ENCODE results near the gene IRF4. TPM values are rescaled to one million over a fixed set of nuclear protein-coding genes. Genes with fewer than 3 reads are reported as not detected.

The IRF4 gene
- total RNA-seq, 1 experiment from 2014 or later: not detected

DNA sequence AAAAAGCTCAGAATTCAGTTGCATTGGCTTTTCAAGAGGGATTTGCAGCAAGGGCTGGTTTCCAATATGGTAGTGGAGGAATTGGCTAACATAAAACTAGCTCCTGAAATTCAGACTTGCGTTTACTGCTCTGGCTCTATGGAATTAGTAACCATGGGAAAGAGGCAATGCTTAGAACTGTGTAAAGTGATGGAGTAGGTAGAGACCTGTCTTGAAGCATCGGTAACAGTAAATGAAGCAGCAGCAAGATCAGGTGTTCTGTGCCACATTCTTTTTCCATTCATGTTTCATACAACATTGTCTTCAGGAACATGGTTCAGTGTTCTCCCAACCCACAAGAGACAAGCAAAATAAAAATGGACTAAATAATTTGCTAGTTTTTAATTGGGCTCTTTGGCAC, 6.5 kb downstream of the IRF4 start:
- no peak for DNase-seq (ENCODE audit: low spot score)

DNA sequence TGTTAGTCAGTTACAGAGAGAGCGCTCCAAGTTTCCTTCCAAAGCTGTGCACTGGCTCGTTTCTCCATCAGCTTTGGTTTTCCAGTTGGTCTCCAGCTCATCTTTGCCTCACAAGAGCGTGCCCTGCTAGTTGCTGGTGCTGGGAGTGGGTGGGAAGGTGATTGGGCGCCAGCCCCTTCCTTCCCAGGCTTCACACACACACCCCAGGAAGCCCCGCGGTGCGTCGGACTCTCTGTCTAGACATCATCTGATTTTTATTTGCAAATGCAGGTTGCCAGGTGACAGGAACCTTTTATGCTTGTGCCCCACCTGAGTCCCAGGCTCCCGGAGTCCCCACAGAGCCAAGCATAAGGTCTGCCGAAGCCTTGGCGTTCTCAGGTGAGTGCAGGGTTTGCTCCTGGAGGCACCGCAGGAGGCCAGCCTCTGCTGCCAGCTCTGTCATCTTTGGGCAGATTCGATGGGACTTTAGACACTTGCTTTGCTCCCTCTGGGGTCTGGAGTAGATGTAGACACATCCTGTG, 7.1 kb downstream of the IRF4 start:
- no peak for DNase-seq (ENCODE audit: low spot score)

DNA sequence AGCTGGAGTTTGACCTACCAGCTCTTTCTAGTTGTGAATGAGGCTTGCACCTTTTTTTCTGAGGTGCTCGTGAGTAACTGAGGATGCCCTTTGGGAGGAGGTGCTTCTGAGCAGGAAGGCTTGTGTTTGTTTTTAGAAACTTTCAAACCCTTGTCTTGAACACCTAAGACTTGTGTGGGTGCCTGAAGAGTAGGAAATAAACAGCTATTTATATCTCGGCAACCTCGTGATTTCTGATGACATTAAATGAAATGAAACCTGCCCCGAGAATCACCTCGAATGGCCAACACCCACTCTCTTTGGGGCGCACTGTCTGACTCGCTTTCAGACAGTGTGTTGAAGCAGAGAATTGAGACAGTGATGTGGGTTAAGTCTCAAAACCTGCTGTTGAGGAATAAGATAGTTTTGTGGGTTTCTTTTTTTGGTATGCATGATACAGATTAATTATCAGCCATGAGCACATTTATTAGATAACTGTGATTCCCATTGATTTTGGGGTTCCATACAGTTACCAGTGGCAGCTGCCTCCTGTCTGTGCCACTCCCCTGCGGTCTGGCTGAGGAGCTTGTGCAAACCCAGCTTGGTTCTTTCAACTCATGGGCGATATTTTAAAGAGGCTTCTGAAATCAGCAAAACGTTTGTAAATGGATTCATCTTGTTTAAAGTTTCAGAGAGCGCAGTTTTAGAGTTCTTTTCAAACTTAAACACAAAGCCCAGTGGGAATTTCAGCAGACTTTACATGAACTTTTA, 8.4 kb downstream of the IRF4 start:
- DNase-seq (ENCODE audit: low spot score): no peak

DNA sequence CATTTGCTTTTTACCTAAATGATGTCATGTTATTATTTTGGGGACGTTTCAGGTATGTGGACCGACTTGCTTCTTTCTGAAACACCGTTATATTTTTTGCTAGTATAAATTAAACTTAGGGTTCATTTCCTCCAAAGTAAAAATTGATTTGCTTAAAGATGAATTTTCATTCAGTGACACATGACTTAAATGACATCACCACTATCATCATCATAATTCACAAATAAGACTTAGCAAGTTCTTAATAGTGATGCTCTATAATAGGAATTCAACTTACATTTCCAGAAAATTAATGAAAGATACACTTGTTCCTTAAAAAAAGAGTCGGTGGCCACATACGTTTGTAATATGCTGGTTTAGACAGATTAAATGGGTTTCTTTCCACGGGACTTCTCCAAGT, 9.3 kb downstream of the IRF4 start:
- DNase-seq (ENCODE audit: low spot score): no peak

DNA sequence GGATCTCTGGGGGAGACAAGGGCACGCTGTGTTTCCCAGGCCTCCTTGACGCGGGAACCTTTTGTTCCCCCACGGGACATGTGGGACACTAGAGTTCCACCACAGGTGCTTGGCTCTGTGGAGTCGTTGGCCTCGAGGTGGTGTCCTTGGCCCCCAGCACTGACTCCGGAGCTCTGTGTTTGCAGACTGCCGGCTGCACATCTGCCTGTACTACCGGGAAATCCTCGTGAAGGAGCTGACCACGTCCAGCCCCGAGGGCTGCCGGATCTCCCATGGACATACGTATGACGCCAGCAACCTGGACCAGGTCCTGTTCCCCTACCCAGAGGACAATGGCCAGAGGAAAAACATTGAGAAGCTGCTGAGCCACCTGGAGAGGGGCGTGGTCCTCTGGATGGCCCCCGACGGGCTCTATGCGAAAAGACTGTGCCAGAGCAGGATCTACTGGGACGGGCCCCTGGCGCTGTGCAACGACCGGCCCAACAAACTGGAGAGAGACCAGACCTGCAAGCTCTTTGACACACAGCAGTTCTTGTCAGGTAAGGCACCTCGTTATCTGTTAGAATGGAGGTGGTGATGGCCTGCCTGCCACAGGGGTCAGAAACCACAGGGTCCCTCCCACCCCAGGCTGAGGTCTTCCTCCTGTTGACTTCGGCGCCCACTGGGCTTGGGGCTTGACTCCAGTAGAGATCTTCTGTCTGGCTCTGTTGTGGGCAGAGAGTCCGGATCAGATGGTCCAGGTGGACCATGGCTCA, 9.9 kb downstream of the IRF4 start:
- DNase-seq (ENCODE audit: low spot score): no peak

DNA sequence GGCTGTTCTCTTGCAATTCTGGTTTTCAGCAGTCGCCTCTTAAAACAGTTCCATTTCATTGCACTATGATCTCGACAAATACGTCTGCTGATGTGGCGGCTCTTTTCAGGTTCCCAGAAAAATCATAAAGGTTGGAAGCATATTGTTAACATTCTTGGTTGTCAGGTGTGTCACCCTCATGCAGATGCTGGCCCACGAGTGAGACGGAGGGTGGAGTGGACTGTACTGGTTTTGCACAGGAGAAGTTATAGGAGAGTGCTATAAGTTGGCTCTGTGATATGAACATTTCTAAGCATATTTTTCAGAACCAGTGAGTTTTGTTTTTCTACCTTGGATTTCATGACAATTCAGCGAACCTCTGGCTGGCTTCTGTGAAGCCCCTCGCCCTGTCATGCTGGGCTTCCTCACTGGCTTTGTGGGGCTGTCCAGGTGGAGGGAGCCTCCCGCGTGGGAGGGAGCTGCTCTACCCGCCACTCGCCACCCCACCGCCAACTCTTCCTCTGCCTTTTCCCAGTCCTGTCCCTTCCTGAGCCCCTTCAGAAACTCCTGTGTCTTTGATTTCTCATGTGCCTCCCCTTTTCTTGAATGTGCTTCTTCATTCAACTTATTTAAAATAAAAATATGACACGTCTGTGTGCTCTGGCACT, 10.6 kb downstream of the IRF4 start:
- no peak for DNase-seq (ENCODE audit: low spot score)

DNA sequence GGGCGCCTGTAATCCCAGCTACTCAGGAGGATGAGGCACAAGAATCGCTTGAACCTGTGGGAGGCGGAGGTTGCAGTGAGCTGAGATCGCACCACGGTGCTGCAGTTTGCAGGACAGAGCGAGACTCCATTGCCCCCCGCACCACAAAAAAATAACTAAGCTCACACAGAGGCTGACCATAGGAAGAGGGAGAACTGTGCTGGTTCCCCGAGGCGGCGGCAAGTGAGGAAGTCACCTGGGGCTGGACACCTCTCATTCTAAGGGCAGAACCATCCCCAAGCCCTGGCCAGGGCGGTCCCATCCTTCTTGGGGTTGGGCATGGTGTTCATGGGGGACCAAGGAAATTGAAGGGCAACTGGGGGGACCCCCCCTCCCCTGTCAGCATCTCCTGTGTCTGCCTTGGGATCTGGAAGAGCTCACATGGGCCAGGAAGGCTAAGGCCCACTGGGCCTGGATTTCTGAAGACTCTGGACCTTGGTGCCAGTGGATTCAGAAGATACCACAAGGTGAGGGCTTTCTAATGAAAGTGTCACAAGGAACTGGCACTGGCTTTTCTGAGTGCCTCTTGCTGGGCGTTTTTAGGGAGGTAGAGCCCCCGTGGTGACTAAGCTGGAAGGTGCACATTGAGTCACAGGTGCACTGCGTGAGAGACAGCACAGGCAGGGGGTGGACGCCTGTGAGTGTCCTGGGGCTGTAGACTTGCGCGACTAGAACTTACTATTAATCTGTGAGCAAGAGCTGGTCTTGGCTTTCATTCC, 11.5 kb downstream of the IRF4 start:
- no peak for DNase-seq (ENCODE audit: low spot score)

DNA sequence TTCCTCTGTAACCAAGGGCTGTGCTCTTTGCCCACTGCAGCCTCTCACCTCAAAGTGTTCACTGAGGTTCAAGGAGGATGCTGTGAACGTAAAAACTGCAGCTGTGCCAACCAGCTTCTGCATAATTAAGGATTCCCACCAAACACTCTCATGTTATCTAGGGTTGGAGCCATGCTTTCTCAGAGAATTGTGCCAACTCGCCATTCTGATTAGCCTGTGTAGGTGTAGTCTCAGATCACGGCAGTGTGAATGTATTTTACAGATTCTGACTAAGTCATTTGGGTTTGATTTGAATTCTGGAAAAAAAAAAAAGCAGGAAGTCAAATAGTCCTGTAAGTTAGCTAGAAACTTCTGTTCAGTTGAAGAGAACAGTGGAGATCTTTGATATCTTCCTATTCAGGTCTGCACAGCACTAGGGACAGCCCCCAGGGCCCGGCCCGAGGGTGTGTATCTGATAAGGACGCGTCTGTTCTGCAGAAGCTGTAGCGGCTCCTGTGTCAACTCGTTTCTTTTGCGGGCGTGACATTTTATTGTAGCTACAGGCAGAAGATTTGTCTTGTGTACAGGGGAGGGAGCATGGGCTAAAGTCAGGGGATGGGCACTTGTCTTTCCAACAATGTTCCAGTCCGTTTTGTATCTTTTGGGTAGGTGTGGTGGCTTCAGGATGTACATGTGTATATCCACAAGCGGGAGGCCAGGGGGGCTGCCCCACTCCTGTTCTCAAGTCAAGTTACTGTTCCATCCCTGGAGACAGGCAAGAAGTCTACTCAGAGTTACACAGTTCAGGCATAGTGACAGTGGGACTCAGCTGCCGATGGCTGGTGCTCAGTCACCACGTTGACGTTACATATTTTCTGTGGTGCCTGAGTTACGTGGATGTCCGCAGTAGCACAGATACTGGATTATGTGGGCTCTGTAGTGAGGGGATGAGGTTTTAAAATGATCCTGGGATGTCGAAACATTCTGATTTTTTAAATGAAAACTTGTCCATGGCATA, 12.4 kb downstream of the IRF4 start:
- no peak for DNase-seq (ENCODE audit: low spot score)

DNA sequence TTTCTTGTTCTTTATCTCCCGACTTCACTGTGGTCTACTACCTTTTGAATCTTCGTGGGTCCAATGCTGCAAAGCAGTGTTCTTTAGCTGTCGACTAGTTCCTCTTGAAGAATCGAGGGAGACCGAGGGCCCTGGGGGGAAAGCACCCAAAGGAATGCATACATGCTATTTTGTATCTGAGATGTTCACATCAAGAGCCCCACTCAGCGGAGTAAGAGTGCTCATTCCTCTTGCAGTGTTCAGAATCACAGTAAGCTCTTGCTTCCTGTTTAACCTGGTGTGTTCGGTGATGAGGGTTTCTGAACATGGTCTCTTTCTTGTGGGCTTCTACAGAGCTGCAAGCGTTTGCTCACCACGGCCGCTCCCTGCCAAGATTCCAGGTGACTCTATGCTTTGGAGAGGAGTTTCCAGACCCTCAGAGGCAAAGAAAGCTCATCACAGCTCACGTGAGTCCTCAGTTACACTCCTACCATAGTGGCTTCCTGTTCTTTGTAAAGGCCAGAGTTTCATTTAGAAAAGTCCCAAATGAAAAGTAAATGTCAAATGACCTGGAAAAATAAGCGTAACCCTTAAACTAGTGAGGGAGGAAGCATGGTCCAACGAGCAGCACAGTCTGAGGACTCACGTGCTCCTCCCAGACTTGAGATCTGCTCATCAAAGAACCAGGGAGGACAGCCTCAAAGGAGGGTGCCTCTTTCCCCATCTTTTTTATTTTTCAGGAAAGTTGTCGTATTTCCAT, 13.3 kb downstream of the IRF4 start:
- DNase-seq (ENCODE audit: low spot score): no peak

DNA sequence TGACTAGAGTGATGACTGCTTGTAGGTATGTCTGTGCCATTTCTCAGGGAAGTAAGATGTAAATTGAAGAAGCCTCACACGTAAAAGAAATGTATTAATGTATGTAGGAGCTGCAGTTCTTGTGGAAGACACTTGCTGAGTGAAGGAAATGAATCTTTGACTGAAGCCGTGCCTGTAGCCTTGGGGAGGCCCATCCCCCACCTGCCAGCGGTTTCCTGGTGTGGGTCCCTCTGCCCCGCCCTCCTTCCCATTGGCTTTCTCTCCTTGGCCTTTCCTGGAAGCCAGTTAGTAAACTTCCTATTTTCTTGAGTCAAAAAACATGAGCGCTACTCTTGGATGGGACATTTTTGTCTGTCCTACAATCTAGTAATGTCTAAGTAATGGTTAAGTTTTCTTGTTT, 16.6 kb downstream of the IRF4 start:
- no peak for DNase-seq (ENCODE audit: low spot score)

DNA sequence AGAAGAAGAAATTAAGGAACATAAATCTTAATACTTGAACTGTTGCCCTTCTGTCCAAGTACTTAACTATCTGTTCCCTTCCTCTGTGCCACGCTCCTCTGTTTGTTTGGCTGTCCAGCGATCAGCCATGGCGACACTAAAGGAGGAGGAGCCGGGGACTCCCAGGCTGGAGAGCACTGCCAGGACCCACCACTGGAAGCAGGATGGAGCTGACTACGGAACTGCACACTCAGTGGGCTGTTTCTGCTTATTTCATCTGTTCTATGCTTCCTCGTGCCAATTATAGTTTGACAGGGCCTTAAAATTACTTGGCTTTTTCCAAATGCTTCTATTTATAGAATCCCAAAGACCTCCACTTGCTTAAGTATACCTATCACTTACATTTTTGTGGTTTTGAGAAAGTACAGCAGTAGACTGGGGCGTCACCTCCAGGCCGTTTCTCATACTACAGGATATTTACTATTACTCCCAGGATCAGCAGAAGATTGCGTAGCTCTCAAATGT, 17.1 kb downstream of the IRF4 start:
- DNase-seq (ENCODE audit: low spot score): peak; percentile 77

DNA sequence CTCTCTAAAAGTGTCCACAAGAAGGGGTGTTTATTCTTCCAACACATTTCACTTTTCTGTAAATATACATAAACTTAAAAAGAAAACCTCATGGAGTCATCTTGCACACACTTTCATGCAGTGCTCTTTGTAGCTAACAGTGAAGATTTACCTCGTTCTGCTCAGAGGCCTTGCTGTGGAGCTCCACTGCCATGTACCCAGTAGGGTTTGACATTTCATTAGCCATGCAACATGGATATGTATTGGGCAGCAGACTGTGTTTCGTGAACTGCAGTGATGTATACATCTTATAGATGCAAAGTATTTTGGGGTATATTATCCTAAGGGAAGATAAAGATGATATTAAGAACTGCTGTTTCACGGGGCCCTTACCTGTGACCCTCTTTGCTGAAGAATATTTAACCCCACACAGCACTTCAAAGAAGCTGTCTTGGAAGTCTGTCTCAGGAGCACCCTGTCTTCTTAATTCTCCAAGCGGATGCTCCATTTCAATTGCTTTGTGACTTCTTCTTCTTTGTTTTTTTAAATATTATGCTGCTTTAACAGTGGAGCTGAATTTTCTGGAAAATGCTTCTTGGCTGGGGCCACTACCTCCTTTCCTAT, 17.9 kb downstream of the IRF4 start:
- no peak for DNase-seq (ENCODE audit: low spot score)

DNA sequence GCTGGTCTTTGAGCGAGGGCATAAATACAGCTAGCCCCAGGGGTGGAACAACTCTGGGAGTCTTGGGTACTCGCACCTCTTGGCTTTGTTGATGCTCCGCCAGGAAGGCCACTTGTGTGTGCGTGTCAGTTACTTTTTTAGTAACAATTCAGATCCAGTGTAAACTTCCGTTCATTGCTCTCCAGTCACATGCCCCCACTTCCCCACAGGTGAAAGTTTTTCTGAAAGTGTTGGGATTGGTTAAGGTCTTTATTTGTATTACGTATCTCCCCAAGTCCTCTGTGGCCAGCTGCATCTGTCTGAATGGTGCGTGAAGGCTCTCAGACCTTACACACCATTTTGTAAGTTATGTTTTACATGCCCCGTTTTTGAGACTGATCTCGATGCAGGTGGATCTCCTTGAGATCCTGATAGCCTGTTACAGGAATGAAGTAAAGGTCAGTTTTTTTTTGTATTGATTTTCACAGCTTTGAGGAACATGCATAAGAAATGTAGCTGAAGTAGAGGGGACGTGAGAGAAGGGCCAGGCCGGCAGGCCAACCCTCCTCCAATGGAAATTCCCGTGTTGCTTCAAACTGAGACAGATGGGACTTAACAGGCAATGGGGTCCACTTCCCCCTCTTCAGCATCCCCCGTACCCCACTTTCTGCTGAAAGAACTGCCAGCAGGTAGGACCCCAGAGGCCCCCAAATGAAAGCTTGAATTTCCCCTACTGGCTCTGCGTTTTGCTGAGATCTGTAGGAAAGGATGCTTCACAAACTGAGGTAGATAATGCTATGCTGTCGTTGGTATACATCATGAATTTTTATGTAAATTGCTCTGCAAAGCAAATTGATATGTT, 19.2 kb downstream of the IRF4 start:
- no peak for DNase-seq (ENCODE audit: low spot score)

DNA sequence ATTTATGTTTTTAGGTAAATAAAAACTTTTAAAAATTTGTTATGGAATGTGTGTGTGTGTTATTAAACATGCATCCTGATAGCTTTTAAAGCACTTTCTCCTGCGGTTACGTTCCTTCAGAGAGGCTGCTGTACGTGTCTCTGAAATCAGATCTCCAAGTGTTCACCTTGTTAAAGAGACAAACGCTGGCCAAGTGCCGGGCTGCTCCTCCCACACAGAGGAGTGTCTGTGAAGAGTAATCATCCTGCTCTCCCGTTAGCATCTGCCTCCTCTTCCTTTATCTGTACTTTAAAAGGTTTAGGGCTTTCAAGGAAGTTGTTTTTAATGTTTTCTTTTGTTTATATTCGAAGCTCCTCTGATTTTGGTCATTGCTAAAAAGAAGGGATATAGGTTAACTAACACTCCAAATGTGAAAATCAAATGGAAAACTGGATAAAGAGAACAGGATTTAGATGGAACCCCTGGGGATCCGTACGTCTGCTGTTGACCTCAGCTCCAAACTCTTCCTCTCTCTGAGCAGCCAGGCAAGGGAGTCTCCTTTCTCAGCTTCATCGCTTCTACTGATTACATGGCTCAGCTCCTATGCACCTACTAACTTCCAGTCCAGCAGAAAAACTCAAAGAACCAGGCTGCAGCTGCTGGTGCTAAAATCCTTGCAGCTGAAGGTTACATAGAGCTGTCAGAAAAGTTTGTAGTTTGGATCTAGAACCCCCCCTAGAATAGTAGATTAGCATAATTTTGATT, 20.0 kb downstream of the IRF4 start:
- no peak for DNase-seq (ENCODE audit: low spot score)

DNA sequence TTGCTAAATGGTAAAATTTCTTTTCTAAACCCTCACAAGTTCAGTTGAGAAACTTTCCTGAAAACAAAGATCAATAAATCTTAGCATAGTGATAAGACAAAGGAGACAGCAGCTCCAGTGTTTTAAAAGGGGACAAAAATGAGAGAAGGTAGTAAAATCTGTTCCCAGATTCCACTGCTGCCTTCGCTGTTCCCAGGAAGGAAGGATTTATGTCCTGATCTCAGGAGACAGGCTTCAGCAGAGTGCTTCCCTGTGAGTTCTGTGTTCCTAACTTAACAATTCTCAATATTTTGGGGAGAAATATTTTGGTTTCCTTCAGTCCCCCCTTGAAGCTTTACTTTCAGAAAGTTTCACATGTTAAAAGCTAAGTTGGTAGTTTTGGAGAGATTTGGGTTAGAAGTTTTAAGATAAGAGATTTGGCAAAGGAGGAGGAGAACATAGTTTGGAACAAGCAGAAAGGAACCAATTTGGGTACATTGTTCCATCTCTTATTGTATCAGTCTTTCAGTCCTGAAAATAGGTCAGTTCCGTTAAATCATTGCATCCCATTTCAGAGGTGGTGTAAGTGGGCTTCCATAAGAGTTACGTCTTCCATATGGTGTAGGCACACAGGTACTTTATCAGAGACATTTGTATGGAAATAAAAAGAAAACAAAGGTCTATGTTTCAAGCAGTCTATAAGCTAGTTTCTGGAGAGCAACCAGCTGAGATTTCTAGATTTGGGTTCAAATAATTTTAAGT, 20.8 kb downstream of the IRF4 start:
- DNase-seq (ENCODE audit: low spot score): no peak

DNA sequence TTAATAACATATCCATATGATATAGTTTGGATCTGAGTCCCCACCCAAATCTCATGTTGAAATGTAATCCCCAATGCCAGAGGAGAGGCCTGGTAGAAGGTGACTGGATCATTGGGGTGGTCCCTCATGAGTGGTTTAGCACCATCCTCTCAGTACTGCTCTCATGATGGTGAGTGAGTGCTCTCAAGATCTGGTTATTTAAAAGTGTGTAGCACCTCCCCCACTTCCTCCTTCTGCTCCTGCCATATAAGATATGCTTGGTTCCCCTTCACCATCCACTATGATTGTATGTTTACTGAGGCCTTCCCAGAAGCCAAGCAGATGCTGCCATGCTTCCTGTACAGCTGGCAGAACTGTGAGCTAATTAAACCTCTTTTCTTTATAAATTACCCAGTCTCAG, 22.9 kb downstream of the IRF4 start:
- no peak for DNase-seq (ENCODE audit: low spot score)

DNA sequence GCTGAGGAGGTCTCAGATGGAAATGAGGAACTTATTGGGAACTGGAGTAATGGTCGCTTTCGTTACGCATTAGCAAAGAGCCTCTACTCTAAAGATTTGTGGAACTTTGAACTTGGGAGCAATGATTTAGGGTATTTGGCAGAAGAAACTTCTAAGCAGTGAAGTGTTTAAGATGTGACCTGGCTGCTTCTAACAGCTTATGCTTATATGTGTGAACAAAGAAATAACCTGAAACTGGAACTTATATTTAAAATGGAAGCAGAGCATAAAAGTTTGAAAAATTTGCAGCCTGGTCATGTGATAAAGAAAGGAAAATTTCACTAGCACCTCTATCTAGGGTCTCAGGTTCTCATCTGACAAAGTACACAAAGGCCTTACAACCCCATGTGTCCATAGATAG, 23.5 kb downstream of the IRF4 start:
- no peak for DNase-seq (ENCODE audit: low spot score)

Measured in A172 (cell line).